ENCODE measurements around the gene ZIC5. TPM values are rescaled to one million over a fixed set of nuclear protein-coding genes. Genes with fewer than 3 reads are reported as not detected.

ZIC5 gene
- total and polyA plus RNA-seq, 9 of the 15 experiments (the other 6 are each of a cell fraction or from before 2014, with no cell fraction given), result 0.57 to 2.0 (median 1.1) TPM

GRCh38 chr13:99969919-99970650 is 1.5 kb downstream of the ZIC5 start (continued):
- TF ChIP-seq AFF4 (CRISPR knock-in tag; IDR thresholded peaks at IDR 0.05), result peak; percentile 73; the same call in 1 of the 2 replicates
- peak; percentile 75 for TF ChIP-seq ZNF263 (CRISPR knock-in tag; IDR thresholded peaks at IDR 0.05; ENCODE audit: borderline replicate concordance)
- TF ChIP-seq NONO (IDR thresholded peaks at IDR 0.05; ENCODE audit: low read depth in 2 of 2, low read length in 1 of 2), result no peak
- peak; percentile 72; the same call in 1 of the 2 replicates for TF ChIP-seq EP400 (IDR thresholded peaks at IDR 0.05)
- TF ChIP-seq POLR2G (IDR thresholded peaks at IDR 0.05; ENCODE audit: low read depth, low read length), result peak; percentile 74
- peak; percentile 97 for TF ChIP-seq L3MBTL2 (IDR thresholded peaks at IDR 0.05)
- TF ChIP-seq SUPT5H (IDR thresholded peaks at IDR 0.05), result no peak
- TF ChIP-seq FOSL1 (tag; conservative IDR thresholded peaks at IDR 0.05), result peak; percentile 39; the same call in 1 of the 2 replicates
- TF ChIP-seq TFAP4 (CRISPR knock-in tag; IDR thresholded peaks at IDR 0.05; ENCODE audit: borderline replicate concordance), result peak; percentile 54; the same call in 1 of the 2 replicates
- TF ChIP-seq GTF2E2 (tag; IDR thresholded peaks at IDR 0.05), result 0 out of 2 replicates have a peak, but pooled peaks have one; percentile 35
- no peak for TF ChIP-seq YBX1 (IDR thresholded peaks at IDR 0.05)
- TF ChIP-seq CXXC5 (CRISPR knock-in tag; IDR thresholded peaks at IDR 0.05), result peak; percentile 47; the same call in 1 of the 2 replicates
- peak; percentile 54; the same call in 1 of the 2 replicates for TF ChIP-seq BHLHE40 (IDR thresholded peaks at IDR 0.05; ENCODE audit: low read length)
- TF ChIP-seq ADNP (tag; IDR thresholded peaks at IDR 0.05), result no peak
- TF ChIP-seq CREM (IDR thresholded peaks at IDR 0.05; ENCODE audit: low read depth), result peak; percentile 58
- TF ChIP-seq THAP12 (CRISPR knock-in tag; IDR thresholded peaks at IDR 0.05), result no peak
- 0 out of 2 replicates have a peak, but pooled peaks have one; percentile 24 for TF ChIP-seq ZNF384 (IDR thresholded peaks at IDR 0.05; ENCODE audit: low read depth, low read length)
- TF ChIP-seq SMAD4 (CRISPR knock-in tag; conservative IDR thresholded peaks at IDR 0.05), result peak; percentile 61
- no peak for TF ChIP-seq ZNF324 (CRISPR knock-in tag; IDR thresholded peaks at IDR 0.05)
- no peak for TF ChIP-seq ZNF740 (CRISPR knock-in tag; IDR thresholded peaks at IDR 0.05)
- no peak for TF ChIP-seq ZNF740 (tag; IDR thresholded peaks at IDR 0.05)

Measured in K562 (cell line).